GM18517 (cell line): ENCODE data around the gene MYH3.

Source experiments
- ATAC-seq: cut with Tn5 transposase; IDR thresholded peaks from one replicate; pipeline ENCODE4 v1.9.1; 2021; ENCODE audit warnings: mild to moderate bottlenecking, moderate library complexity; ENCODE audit not compliant: unreplicated experiment

The MYH3 gene

GRCh38 chr17:10649602-10650001 is 7.5 kb downstream of the MYH3 start:
- no peak for ATAC-seq

- ATAC-seq: no peak
These were observed 8.2 kb downstream of the MYH3 start for GRCh38 chr17:10648956-10649355.

GRCh38 chr17:10648381-10648780 is 8.7 kb downstream of the MYH3 start:
- no peak for ATAC-seq

- ATAC-seq: no peak
These were observed 10.6 kb downstream of the MYH3 start for GRCh38 chr17:10646392-10646990.

GRCh38 chr17:10640475-10640874 is 16.6 kb downstream of the MYH3 start:
- ATAC-seq: no peak

GRCh38 chr17:10638151-10638550 is 19.0 kb downstream of the MYH3 start:
- ATAC-seq: no peak

- ATAC-seq: no peak
These were observed 21.8 kb downstream of the MYH3 start for GRCh38 chr17:10635290-10635689.

GRCh38 chr17:10633738-10634379 is 23.2 kb downstream of the MYH3 start:
- ATAC-seq: peak; percentile 97

GRCh38 chr17:10631701-10632100 is 25.4 kb downstream of the MYH3 start:
- no peak for ATAC-seq

GRCh38 chr17:10631048-10631700 is 25.9 kb downstream of the MYH3 start:
- ATAC-seq: no peak

- no peak for ATAC-seq
These were observed 27.4 kb downstream of the MYH3 start for GRCh38 chr17:10629706-10630105.

GRCh38 chr17:10628756-10629155 is 28.4 kb downstream of the MYH3 start:
- ATAC-seq: no peak

- ATAC-seq: no peak
These were observed 30.7 kb downstream of the MYH3 start for GRCh38 chr17:10626390-10626789.

GRCh38 chr17:10624969-10625368 is 32.1 kb downstream of the MYH3 start:
- ATAC-seq: no peak

GRCh38 chr17:10623737-10624338 is 33.3 kb downstream of the MYH3 start:
- no peak for ATAC-seq

GRCh38 chr17:10622617-10623485 is 34.3 kb downstream of the MYH3 start:
- ATAC-seq: no peak

GRCh38 chr17:10621397-10621796 is 35.7 kb downstream of the MYH3 start:
- no peak for ATAC-seq

GRCh38 chr17:10620823-10621222 is 36.3 kb downstream of the MYH3 start:
- ATAC-seq: no peak

GRCh38 chr17:10618202-10618635 is 38.9 kb downstream of the MYH3 start:
- peak; percentile 67 for ATAC-seq

- ATAC-seq: no peak
These were observed 40.0 kb downstream of the MYH3 start for GRCh38 chr17:10617120-10617505.
